Measurements from ENCODE around the gene RIC3. TPM values are rescaled to one million over a fixed set of nuclear protein-coding genes. Genes with fewer than 3 reads are reported as not detected.

The RIC3 gene
- polyA plus RNA-seq, 10 donors: 0.20 to 2.1 (median 0.44) TPM

GRCh38 chr11:8068605-8069221, 100.1 kb downstream of the RIC3 start:
- peak; percentile 77 to 88 (median 82) for DNase-seq

- no peak for DNase-seq
Observed at GRCh38 chr11:8067929-8068575, 100.8 kb downstream of the RIC3 start.

GRCh38 chr11:8067567-8067928, 101.3 kb downstream of the RIC3 start:
- no peak for DNase-seq

- DNase-seq: no peak
Observed at GRCh38 chr11:8066911-8067455, 101.8 kb downstream of the RIC3 start.

DNA sequence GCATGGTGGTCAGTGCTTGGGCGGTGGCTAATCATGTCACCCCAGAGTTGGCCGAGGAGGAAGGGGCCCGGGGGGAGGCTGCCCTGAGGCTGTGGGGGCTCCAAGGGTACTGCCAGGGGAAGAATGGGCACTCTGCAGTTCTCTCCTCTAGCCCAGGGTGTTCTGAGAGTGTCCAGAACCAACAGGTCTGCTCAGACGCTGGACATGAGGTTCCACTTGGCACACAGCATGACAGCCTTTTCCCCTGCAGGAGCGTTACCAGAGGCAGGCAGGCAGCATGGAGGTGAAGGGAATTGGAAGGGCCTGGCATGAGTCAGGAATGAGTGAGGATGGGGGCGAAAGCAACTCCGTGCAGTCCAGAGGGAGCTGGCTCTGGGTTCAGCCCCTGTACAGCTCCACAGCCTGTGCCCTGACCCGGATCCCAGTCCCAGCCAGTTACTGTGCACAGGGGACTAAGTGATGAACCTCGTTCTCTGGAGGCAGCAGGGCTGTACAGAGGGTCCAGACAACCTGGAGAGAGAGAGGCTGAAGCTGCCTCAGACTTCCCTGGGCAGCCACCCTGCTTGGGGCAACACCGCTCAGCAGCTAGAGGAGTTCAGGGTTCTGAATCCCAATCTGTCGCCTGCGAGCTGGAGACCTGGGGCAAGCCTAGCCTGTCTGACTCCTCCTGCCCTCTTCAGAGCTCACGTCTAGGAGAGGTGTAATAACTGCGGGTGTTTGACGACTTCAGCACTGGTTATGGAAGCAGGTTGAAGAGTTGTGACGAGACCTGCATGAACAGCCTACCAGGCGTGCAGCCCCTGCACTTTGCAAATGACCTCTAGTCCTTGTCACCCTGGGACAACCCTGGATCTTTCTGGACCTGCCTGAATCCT, 102.6 kb downstream of the RIC3 start:
- no peak for DNase-seq

DNA sequence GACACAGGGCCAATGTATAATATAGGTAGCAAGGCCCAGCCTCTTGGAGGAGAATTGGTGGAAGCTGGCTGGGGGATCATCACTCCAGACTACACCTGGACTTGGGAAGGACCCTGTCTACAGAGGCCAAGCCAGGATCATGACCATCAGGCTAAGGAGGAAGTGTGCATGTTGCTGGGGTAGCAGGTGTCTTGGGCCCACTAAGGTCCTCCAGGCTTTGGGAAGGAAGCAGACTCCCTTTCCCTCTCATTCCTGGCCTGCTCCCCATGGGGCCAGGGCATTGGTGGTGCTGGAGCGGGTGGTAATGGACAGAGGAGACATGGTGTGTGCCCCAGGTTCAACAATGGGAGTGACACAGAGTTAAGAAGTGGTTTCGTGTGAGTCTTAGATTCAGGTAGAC, 103.8 kb downstream of the RIC3 start:
- no peak for DNase-seq

DNA sequence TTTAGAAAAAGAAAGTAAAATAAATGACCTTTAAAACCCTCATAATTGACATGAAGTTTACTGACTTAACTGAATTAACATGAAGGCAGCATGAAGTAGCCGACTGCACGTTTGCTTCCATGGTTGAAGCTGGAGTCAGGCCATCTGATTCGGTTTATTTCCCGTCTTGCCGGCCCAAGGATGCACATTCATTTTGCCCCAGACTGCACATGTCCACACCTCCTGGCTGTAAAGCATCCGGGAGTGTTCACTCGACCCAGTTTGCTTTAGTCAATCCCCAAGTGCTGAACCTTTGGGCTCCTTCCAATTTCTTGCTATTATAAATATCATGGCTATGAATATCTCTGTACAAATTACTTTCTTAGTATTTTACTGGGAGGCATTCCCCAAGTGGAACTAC, 105.5 kb downstream of the RIC3 start:
- DNase-seq: peak; percentile 58 to 84 (median 72)

DNA sequence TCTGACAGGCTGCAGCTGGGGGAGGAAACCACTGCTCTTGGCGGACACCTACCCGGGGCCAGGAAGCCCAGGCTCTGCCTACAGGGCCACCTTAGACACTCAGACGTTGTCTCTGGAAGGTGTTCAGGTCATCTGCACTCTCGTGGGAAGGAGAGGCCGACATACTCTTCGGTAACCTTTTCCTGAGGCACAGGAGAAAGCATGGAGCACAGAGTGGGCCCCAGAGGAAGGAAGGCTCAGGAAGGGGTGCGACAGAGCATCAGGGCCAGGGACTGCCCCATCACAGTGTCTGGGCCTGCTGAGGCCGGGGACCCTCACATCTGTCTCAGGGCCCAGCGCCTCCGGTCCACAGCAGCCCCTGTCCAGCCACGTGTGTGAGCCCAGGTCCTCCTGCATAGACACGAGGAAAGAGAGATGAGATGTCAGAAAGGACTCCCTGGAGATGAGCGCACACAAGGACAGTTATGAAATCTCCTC, 106.0 kb downstream of the RIC3 start:
- no peak for DNase-seq

- no peak for DNase-seq
Observed at GRCh38 chr11:8061555-8062428, 107.0 kb downstream of the RIC3 start.

DNA sequence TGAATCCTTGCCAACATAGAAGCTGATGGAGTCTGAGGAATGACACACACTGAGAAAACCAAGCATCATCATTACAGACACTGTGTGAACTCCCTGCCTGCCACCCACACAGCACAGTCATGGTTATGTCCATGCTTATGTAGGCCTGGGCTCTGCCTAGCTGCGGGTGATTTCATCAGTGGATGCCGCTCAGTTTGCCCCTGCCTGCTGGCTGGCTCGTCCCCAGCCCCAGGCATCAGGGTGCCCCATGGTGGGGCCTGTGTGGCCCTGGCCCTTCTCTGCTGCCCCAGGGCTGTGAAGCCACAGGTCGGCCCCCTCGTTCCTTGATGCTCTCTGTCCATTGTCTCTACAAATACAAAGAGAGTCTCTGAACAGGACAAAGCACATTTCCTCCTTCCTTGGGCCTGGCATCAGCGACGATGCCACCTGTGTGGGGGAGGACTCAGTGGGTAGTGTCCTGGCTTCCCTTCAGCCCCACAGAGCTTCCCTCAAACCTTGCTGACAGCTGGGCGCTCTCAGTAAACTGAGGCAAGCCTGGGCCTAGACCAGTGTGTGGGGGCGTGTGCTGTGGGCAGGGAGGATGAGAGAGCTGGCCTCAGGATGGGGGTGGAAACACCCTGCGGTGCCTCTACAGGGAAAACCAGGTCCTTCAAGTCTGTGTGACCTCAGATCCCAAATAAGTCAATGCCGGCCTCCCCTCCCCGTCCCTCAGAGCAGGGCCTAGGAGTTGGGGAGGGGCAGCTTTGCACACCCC, 107.8 kb downstream of the RIC3 start:
- no peak for DNase-seq

DNA sequence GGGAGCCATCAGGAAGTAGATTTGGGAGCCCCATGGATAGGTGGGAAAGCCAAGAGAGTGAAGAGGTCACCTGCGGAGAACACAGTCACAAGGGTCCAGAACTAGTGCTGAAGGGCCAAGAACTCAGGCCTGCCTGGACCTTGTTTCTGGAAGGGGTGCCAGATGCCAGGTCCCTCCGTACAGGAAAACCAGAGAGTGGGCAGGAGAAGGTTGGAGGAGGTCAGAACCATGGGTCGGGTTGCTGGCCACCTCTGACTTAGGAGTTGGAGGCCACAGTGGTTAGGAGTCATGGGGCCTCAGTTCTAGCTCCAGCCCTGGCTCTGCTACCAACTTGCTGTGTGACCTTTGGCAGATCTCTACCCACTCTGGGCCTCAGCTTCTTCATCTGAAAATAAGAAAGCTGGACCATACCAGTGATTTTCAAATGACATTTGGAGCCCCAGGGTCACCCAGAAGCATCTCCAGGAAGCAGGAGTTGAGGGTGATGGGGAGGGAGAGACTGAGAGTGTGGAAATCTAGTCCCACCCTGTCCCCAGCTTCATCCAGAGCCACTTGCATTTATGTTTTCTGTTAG, 108.6 kb downstream of the RIC3 start:
- DNase-seq: no peak

DNA sequence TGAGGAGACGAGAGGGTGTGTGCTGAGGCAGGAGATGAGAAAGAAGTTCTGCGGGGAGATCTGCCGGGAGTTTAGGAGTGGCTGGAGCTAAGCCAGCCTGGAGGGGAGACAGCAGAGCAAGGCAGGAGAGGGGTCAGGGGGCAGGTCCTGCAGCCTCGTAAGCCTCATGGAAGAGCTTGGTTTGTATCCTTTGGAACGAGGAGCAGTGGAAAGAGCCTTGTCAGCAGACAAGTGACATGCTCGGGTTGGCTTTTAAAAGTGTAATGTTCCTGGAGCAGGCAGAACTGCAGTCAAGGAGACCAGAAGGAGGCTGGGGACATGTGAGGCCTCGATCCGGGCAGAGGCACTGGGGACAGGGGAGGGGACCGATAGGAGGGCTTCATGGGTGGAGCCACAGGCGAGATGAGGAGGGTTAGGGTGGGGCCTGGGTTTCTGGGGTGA, 109.2 kb downstream of the RIC3 start:
- DNase-seq: peak in 1 of 3 donors; percentile 34

GRCh38 chr11:8059030-8059429, 109.8 kb downstream of the RIC3 start:
- DNase-seq: no peak

GRCh38 chr11:8058216-8058615, 110.6 kb downstream of the RIC3 start:
- DNase-seq: no peak

DNA sequence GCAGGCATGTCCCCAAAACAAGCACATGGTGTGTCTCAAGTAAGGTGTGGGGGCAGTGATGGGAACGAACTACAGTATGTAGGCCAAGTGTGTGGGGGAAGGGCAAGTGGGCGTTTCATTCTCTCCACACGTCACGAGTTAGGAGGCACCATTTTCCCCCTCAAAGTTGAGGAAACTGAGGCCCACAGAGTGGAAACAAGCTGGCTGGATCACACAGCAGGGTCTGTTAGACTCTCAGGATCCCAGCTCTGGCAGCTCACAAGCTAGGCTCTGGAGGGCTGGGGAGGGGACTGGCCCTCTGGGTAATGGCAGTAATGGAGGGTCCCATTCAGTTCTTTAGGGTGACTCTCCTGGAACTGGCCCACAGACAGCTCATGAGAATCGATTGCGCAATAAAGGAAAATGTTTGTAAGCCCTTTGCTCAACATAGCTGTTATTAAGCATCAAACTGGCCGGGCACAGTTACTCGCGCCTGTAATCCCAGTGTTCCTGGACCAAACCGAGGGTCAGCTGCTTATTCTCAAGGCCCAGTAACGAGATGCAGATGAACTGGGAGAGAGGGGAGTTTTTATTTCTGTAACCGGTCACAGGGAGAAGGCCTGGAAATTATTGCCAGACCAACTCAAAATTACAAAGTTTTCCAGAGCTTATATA, 111.9 kb downstream of the RIC3 start:
- peak in 2 of 3 donors; percentile 30 to 53 for DNase-seq
